ENCODE data around the gene GSG1L2. TPM values are rescaled to one million over a fixed set of nuclear protein-coding genes. Genes with fewer than 3 reads are reported as not detected.
A peak's percentile ranks its signal among the peaks of the same experiment; 100 is the strongest.

GSG1L2 gene
- polyA plus RNA-seq, 2 of the 4 experiments (the other 2 are of a cell fraction): not detected

GRCh38 chr17:9859781-9860180 lies 37.9 kb upstream of the GSG1L2 start (continued):
- TF ChIP-seq, protein P1, sequence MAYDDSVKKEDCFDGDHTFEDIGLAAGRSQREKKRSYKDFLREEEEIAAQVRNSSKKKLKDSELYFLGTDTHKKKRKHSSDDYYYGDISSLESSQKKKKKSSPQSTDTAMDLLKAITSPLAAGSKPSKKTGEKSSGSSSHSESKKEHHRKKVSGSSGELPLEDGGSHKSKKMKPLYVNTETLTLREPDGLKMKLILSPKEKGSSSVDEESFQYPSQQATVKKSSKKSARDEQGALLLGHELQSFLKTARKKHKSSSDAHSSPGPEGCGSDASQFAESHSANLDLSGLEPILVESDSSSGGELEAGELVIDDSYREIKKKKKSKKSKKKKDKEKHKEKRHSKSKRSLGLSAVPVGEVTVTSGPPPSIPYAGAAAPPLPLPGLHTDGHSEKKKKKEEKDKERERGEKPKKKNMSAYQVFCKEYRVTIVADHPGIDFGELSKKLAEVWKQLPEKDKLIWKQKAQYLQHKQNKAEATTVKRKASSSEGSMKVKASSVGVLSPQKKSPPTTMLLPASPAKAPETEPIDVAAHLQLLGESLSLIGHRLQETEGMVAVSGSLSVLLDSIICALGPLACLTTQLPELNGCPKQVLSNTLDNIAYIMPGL (CRISPR knock-in tag; IDR thresholded peaks at IDR 0.05; ENCODE audit: borderline replicate concordance): no peak
- TF ChIP-seq NR3C1 (IDR thresholded peaks at IDR 0.05): no peak

DNA sequence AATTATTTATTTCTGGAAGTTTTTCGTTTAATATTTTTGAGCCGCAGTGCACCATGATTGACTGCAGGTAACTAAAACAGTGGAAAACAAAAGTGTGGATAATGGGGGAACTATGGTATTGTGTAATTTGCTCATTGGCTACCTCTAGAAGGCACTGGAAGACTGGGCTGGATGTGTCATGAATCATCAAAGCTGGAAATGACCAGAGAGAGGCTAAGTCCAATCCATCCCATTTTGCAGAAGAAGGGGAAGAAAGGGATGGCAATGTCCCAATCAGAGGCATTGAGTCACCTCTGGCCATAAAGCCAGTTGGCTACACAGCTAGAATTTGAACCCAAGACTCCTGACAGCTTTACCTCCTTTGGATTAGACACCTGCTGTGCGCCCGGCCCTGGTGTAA lies 33.2 kb upstream of the GSG1L2 start:
- POLR2A ChIA-PET: no interaction called here
- Histone ChIP-seq H3K4me3 (no peak overlapping the region), H3K27ac (no peak overlapping the region), H3K4me2 (no peak overlapping the region), H3K4me1 (no peaks in the 10 kb centered on the region), H3K9me3 (peaks cover 20% of the 10 kb centered on the region)
- DNase-seq (ENCODE audit: low read depth in 1 of 2, low spot score in 1 of 2) (no peak), FAIRE-seq (no peak), ATAC-seq (no peak)
- CTCF ChIA-PET: interaction anchor here (1.0 to 4.4 kb wide), 6 partner anchors 9 to 69 kb away, joined by 3 to 15 read pairs (median 6); no protein-coding TSS in a partner anchor
- TF ChIP-seq USF2 (IDR thresholded peaks at IDR 0.05) (no peak), MAZ (IDR thresholded peaks at IDR 0.05; ENCODE audit: borderline replicate concordance, low read depth, low read length) (no peak), NPAS2 (CRISPR knock-in tag; IDR thresholded peaks at IDR 0.05; ENCODE audit: borderline replicate concordance) (no peak), JUN (IDR thresholded peaks at IDR 0.05) (no peak), CBX2 (IDR thresholded peaks at IDR 0.05; ENCODE audit: borderline replicate concordance, low read depth) (no peak), HOXB5 (CRISPR knock-in tag; IDR thresholded peaks at IDR 0.05) (no peak), HDAC2 (IDR thresholded peaks at IDR 0.05) (no peak)
- TF ChIP-seq, protein P2, sequence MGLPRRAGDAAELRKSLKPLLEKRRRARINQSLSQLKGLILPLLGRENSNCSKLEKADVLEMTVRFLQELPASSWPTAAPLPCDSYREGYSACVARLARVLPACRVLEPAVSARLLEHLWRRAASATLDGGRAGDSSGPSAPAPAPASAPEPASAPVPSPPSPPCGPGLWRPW (IDR thresholded peaks at IDR 0.05): no peak
- WGBS (ENCODE audit: missing lambda C conversion rate): 85% methylated on average over 4 of the region's 4 CpGs

DNA sequence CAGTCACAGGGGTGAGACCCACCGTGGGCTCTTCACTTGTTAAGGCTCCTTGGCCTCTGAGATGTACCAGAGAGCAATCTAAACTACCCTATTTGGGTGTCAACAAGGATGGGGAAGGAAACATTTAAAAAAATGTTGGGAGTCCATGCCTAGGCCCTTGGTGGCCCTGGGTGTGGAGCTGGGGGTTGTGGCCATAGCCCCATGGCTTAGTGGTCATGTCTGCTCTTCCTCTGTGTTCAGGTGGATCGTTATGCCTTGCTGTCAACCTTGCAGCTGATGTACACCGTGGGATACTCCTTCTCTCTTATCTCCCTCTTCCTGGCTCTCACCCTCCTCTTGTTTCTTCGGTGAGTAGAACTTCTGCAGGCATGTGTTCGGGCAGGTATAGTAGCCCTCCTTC lies 32.4 kb upstream of the GSG1L2 start:
- no peak for FAIRE-seq
- ChIA-PET POLR2A (no interaction called here), CTCF (interaction anchor here (1.0 to 4.4 kb wide), 4 partner anchors 8 to 70 kb away, joined by 3 to 15 read pairs (median 8); no protein-coding TSS in a partner anchor)
- H3K4me2 ChIP-seq: no peak overlapping the region
- DNase-seq (ENCODE audit: low read depth in 1 of 2, low spot score in 1 of 2): no peak
- 66% methylated on average over 5 of the region's 5 CpGs for WGBS (ENCODE audit: missing lambda C conversion rate)
- no peak; a peak in 2 of 6 replicates for ATAC-seq
- H3K9me3 ChIP-seq: peaks cover 15% of the 10 kb centered on the region
- peak overlapping the region in 1 of 2 experiments; percentile 1; a peak in 1 of 6 replicates for H3K27ac ChIP-seq
- no peaks in the 10 kb centered on the region for H3K4me1 ChIP-seq
- TF ChIP-seq USF2 (IDR thresholded peaks at IDR 0.05): no peak
- no peak overlapping the region for H3K4me3 ChIP-seq

DNA sequence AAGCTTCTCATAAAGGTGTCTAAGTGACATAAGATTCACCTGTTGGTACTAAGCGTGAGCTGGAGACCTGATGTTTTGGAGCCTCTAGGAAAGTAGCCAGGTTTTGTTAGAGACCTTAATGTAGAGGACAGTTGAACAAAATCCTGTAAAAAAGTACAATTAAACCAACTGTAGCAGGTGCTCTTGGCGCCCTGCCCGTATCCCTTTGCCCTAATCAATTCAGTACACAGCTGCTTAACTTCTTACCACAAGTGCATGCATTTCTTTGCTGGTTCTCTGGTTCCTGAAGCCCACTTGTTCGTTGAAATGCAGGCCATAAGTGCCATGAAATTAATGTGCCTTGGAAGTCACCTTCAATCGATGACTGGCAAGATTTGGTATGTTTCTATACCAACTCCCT lies 28.3 kb upstream of the GSG1L2 start:
- no peak for FAIRE-seq
- Histone ChIP-seq H3K4me1 (peaks cover 6% of the 10 kb centered on the region; the same call in 1 of the 3 replicates), H3K4me2 (no peak overlapping the region), H3K27ac (peak overlapping the region in 1 of 2 experiments; percentile 48; a peak in 2 of 6 replicates), H3K4me3 (no peak overlapping the region), H3K9me3 (no peaks in the 10 kb centered on the region)
- 81% methylated on average over 5 of the region's 5 CpGs for WGBS (ENCODE audit: missing lambda C conversion rate)
- ChIA-PET CTCF (interaction anchor here (0.7 to 2.0 kb wide), 7 partner anchors 10 to 106 kb away, joined by 3 to 10 read pairs (median 3); no protein-coding TSS in a partner anchor), POLR2A (no interaction called here)
- no peak for TF ChIP-seq CHD2 (IDR thresholded peaks at IDR 0.05; ENCODE audit: low read length, partially characterized antibody)
- TF ChIP-seq RNF2 (IDR thresholded peaks at IDR 0.05; ENCODE audit: borderline replicate concordance, low read depth): no peak
- TF ChIP-seq NFE2L2 (conservative IDR thresholded peaks at IDR 0.05; ENCODE audit: low read length): 0 out of 2 replicates have a peak, but pooled peaks have one; percentile 9
- ATAC-seq: no peak
- DNase-seq (ENCODE audit: low read depth in 1 of 2, low spot score in 1 of 2): no peak

Measured in A549 (cell line).